ENCODE results near the gene LRRK2. TPM values are rescaled to one million over a fixed set of nuclear protein-coding genes. Genes with fewer than 3 reads are reported as not detected.
A peak's percentile ranks its signal among the peaks of the same experiment; 100 is the strongest.

The LRRK2 gene
- total and polyA plus RNA-seq, 2 donors from 2014 or later = 8.6 to 110 TPM

DNA sequence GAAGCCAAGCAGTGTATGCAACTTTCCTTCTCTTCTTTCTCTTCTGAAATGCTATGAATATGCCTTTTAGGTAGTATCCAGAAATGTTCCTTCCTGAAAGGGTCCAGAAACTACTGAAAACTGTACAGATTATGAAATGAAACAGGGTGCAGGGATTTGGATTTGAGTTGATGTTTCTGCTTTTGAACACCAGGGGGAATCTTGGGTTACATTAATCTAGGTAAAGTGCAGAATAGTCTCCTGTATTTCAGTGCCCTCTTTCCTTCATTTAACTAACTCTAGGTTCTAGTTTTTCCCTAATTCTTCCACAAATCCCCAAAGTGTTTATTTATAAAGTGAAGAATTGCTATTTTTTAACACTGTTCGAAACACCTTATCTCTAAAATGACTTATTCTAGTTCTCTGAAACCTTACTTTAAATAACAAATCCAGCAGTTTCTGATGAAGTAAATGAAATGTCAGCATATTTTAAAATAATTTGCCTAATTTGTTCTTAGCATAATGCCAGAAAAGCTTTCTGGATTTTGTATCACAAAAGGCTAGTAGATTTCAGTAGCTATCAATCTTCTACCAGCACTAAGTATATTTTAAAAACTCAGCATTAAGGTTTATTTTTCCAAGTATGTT lies 111.9 kb downstream of the LRRK2 start:
- Histone ChIP-seq H3K9me3 (ENCODE audit: control insufficient read depth in 2 of 3, insufficient read depth in 1 of 3, low read length in 3 of 3) (no peaks in the 10 kb centered on the region), H3K36me3 (ENCODE audit: control insufficient read depth in 2 of 3, insufficient read depth in 3 of 3, low read length in 3 of 3) (peaks cover 3 to 30% (median 7%) of the 10 kb centered on the region in 3 donors), H3K27ac (ENCODE audit: low read depth in 2 of 2, low read length in 2 of 2) (no peak overlapping the region), H3K27me3 (ENCODE audit: control insufficient read depth, insufficient read depth, low read length) (no peaks in the 10 kb centered on the region), H3K4me3 (ENCODE audit: low read length in 3 of 3) (no peak overlapping the region), H3K9ac (ENCODE audit: low read length in 3 of 3) (no peak overlapping the region), H3K4me1 (ENCODE audit: control insufficient read depth in 2 of 3, insufficient read depth in 2 of 3, low read depth in 1 of 3, low read length in 3 of 3) (no peaks in the 10 kb centered on the region)
- TF ChIP-seq, protein P1, sequence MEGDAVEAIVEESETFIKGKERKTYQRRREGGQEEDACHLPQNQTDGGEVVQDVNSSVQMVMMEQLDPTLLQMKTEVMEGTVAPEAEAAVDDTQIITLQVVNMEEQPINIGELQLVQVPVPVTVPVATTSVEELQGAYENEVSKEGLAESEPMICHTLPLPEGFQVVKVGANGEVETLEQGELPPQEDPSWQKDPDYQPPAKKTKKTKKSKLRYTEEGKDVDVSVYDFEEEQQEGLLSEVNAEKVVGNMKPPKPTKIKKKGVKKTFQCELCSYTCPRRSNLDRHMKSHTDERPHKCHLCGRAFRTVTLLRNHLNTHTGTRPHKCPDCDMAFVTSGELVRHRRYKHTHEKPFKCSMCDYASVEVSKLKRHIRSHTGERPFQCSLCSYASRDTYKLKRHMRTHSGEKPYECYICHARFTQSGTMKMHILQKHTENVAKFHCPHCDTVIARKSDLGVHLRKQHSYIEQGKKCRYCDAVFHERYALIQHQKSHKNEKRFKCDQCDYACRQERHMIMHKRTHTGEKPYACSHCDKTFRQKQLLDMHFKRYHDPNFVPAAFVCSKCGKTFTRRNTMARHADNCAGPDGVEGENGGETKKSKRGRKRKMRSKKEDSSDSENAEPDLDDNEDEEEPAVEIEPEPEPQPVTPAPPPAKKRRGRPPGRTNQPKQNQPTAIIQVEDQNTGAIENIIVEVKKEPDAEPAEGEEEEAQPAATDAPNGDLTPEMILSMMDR (IDR thresholded peaks at IDR 0.05; ENCODE audit: borderline replicate concordance, extremely low read depth, insufficient read depth) = no peak
- intact Hi-C loops (cut with DNase I) = no loop called here
- DNase-seq (peak in 1 of 5 donors; percentile 28), FAIRE-seq (peak; percentile 44)

DNA sequence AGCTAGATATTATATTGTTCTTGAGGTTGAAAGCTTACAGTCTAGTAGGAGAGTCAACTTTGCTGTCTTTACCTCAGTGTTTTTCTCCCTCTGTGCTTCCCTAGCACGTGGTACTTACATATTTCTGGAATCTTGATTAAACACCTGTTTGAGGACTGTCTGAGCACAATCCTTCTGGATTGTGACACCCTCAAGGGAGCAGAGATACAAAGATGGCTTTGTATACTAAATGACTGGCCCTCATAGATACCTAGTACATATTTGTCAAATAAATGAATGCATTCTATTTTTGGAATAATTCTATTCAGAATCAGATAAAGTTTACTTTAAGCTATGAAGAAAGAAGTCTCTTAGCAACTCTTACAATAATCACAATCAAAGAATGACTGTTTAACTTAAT lies 113.3 kb downstream of the LRRK2 start:
- H3K9me3 ChIP-seq (ENCODE audit: control insufficient read depth in 2 of 3, insufficient read depth in 1 of 3, low read length in 3 of 3) = no peaks in the 10 kb centered on the region
- no peak overlapping the region for H3K4me3 ChIP-seq (ENCODE audit: low read length in 3 of 3)
- H3K9ac ChIP-seq (ENCODE audit: low read length in 3 of 3) = no peak overlapping the region
- TF ChIP-seq, protein P1 (IDR thresholded peaks at IDR 0.05; ENCODE audit: borderline replicate concordance, extremely low read depth, insufficient read depth) = no peak
- H3K27me3 ChIP-seq (ENCODE audit: control insufficient read depth, insufficient read depth, low read length) = no peaks in the 10 kb centered on the region
- DNase-seq (no peak), FAIRE-seq (no peak)
- intact Hi-C loops (cut with DNase I) = no loop called here
- H3K36me3 ChIP-seq (ENCODE audit: control insufficient read depth in 2 of 3, insufficient read depth in 3 of 3, low read length in 3 of 3) = peaks cover 3 to 33% (median 7%) of the 10 kb centered on the region in 3 donors
- H3K4me1 ChIP-seq (ENCODE audit: control insufficient read depth in 2 of 3, insufficient read depth in 2 of 3, low read depth in 1 of 3, low read length in 3 of 3) = no peaks in the 10 kb centered on the region
- no peak overlapping the region for H3K27ac ChIP-seq (ENCODE audit: low read depth in 2 of 2, low read length in 2 of 2)

DNA sequence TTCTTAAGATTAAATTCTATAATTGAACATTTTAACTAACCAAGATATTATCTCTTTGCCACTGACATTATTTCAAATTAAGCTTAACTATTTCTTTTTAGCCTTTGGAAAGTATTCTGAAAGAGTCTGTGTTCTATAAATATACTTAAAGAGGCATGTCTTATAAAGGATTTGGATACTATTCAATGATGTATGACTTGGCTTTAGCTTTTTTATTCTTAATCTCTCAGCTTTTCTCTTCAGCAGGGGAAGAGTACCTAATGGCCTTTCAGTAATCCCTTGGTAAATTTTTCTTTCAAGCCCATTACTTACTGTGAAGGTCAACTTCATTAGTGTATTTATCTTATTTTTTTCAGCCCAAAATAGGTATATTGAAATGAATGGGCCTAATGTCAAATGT lies 113.8 kb downstream of the LRRK2 start:
- intact Hi-C loops (cut with DNase I) = no loop called here
- no peaks in the 10 kb centered on the region for H3K9me3 ChIP-seq (ENCODE audit: control insufficient read depth in 2 of 3, insufficient read depth in 1 of 3, low read length in 3 of 3)
- TF ChIP-seq, protein P1 (IDR thresholded peaks at IDR 0.05; ENCODE audit: borderline replicate concordance, extremely low read depth, insufficient read depth) = no peak
- peaks cover 3 to 29% (median 7%) of the 10 kb centered on the region in 3 donors for H3K36me3 ChIP-seq (ENCODE audit: control insufficient read depth in 2 of 3, insufficient read depth in 3 of 3, low read length in 3 of 3)
- no peak overlapping the region for H3K9ac ChIP-seq (ENCODE audit: low read length in 3 of 3)
- FAIRE-seq = no peak
- H3K27ac ChIP-seq (ENCODE audit: low read depth in 2 of 2, low read length in 2 of 2) = no peak overlapping the region
- no peak for DNase-seq
- no peak overlapping the region for H3K4me3 ChIP-seq (ENCODE audit: low read length in 3 of 3)
- H3K4me1 ChIP-seq (ENCODE audit: control insufficient read depth in 2 of 3, insufficient read depth in 2 of 3, low read depth in 1 of 3, low read length in 3 of 3) = no peaks in the 10 kb centered on the region
- no peaks in the 10 kb centered on the region for H3K27me3 ChIP-seq (ENCODE audit: control insufficient read depth, insufficient read depth, low read length)

DNA sequence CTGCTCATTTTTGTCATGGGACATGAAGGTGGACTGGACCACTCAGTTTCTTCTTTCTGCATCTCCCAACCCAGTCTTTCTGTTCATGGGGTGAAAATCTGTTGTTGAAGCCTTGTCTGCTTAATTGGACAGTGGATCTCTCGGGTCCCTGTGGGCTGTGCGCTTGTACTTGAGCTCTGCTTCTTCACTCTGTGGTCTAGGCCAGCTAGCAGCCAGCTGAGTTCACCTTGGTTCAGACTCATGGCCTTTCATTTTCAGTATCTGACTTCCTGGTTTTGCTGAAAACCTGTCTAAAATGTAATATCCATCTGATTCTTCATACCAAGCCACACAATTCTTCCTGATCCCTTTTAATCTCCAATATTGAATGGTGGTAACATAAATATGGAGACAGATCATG lies 117.2 kb downstream of the LRRK2 start:
- FAIRE-seq (no peak), DNase-seq (no peak)
- no peak overlapping the region for H3K9ac ChIP-seq (ENCODE audit: low read length in 3 of 3)
- TF ChIP-seq, protein P1 (IDR thresholded peaks at IDR 0.05; ENCODE audit: borderline replicate concordance, extremely low read depth, insufficient read depth) = no peak
- no peaks in the 10 kb centered on the region for H3K27me3 ChIP-seq (ENCODE audit: control insufficient read depth, insufficient read depth, low read length)
- H3K9me3 ChIP-seq (ENCODE audit: control insufficient read depth in 2 of 3, insufficient read depth in 1 of 3, low read length in 3 of 3) = no peaks in the 10 kb centered on the region
- no peak overlapping the region for H3K27ac ChIP-seq (ENCODE audit: low read depth in 2 of 2, low read length in 2 of 2)
- no peaks in the 10 kb centered on the region for H3K4me1 ChIP-seq (ENCODE audit: control insufficient read depth in 2 of 3, insufficient read depth in 2 of 3, low read depth in 1 of 3, low read length in 3 of 3)
- peaks cover 0 to 23% (median 2%) of the 10 kb centered on the region in 3 donors for H3K36me3 ChIP-seq (ENCODE audit: control insufficient read depth in 2 of 3, insufficient read depth in 3 of 3, low read length in 3 of 3)
- no peak overlapping the region for H3K4me3 ChIP-seq (ENCODE audit: low read length in 3 of 3)
- intact Hi-C loops (cut with DNase I) = no loop called here
